Measurements from ENCODE around the gene CDH4.

The CDH4 gene

DNA sequence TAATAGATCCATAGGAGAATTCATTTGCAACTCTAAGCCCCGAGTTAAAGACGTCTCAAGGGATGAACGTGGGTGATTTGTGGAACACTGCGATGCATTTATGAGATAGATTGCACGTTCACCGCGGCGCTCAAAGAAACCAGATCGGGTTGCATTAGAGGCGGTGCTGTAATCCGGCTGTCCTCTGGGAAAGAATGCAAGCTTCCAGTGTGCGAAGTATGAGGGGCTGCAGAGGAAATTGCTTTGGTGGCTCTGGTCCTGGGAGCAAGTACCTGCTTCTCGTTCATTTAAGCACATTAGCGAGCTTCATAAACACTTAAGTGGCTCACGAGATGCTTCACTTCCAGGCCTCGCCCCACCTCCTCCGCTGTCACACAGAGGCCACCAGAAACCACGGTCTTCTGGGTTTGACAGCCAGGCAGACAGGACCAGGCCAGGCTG lies 182.3 kb downstream of the CDH4 start (continued):
- TF ChIP-seq, protein P1, sequence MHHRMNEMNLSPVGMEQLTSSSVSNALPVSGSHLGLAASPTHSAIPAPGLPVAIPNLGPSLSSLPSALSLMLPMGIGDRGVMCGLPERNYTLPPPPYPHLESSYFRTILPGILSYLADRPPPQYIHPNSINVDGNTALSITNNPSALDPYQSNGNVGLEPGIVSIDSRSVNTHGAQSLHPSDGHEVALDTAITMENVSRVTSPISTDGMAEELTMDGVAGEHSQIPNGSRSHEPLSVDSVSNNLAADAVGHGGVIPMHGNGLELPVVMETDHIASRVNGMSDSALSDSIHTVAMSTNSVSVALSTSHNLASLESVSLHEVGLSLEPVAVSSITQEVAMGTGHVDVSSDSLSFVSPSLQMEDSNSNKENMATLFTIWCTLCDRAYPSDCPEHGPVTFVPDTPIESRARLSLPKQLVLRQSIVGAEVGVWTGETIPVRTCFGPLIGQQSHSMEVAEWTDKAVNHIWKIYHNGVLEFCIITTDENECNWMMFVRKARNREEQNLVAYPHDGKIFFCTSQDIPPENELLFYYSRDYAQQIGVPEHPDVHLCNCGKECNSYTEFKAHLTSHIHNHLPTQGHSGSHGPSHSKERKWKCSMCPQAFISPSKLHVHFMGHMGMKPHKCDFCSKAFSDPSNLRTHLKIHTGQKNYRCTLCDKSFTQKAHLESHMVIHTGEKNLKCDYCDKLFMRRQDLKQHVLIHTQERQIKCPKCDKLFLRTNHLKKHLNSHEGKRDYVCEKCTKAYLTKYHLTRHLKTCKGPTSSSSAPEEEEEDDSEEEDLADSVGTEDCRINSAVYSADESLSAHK (tag by site-specific recombination; IDR thresholded peaks at IDR 0.05) = 0 out of 2 replicates have a peak, but pooled peaks have one; percentile 47
- 0 out of 2 replicates have a peak, but pooled peaks have one; percentile 60 for TF ChIP-seq ZNF561 (tag by site-specific recombination; IDR thresholded peaks at IDR 0.05; ENCODE audit: borderline replicate concordance)
- peak; percentile 49; the same call in 1 of the 2 replicates for TF ChIP-seq TCF7L2 (IDR thresholded peaks at IDR 0.05; ENCODE audit: borderline replicate concordance, low read depth, low read length)
- TF ChIP-seq, protein P2, sequence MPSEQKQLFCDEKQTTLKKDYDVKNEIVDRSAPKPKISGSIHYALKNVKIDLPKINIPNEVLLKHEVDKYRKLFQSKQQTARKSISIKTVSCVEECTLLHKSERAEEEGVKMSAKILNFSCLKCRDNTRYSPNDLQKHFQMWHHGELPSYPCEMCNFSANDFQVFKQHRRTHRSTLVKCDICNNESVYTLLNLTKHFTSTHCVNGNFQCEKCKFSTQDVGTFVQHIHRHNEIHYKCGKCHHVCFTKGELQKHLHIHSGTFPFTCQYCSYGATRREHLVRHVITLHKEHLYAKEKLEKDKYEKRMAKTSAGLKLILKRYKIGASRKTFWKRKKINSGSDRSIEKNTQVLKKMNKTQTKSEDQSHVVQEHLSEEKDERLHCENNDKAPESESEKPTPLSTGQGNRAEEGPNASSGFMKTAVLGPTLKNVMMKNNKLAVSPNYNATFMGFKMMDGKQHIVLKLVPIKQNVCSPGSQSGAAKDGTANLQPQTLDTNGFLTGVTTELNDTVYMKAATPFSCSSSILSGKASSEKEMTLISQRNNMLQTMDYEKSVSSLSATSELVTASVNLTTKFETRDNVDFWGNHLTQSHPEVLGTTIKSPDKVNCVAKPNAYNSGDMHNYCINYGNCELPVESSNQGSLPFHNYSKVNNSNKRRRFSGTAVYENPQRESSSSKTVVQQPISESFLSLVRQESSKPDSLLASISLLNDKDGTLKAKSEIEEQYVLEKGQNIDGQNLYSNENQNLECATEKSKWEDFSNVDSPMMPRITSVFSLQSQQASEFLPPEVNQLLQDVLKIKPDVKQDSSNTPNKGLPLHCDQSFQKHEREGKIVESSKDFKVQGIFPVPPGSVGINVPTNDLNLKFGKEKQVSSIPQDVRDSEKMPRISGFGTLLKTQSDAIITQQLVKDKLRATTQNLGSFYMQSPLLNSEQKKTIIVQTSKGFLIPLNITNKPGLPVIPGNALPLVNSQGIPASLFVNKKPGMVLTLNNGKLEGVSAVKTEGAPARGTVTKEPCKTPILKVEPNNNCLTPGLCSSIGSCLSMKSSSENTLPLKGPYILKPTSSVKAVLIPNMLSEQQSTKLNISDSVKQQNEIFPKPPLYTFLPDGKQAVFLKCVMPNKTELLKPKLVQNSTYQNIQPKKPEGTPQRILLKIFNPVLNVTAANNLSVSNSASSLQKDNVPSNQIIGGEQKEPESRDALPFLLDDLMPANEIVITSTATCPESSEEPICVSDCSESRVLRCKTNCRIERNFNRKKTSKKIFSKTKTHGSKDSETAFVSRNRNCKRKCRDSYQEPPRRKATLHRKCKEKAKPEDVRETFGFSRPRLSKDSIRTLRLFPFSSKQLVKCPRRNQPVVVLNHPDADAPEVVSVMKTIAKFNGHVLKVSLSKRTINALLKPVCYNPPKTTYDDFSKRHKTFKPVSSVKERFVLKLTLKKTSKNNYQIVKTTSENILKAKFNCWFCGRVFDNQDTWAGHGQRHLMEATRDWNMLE (tag by site-specific recombination; conservative IDR thresholded peaks at IDR 0.05; ENCODE audit: low read depth) = no peak
- TF ChIP-seq ZNF112 (tag by site-specific recombination; IDR thresholded peaks at IDR 0.05) = no peak
- 0 out of 2 replicates have a peak, but pooled peaks have one; percentile 12 for TF ChIP-seq EGR2 (tag by site-specific recombination; IDR thresholded peaks at IDR 0.05; ENCODE audit: low read depth)
- TF ChIP-seq ZXDB (tag by site-specific recombination; IDR thresholded peaks at IDR 0.05) = no peak
- TF ChIP-seq ZNF350 (tag by site-specific recombination; IDR thresholded peaks at IDR 0.05) = no peak
- TF ChIP-seq ZBTB7A (tag by site-specific recombination; IDR thresholded peaks at IDR 0.05; ENCODE audit: low read depth) = no peak

DNA sequence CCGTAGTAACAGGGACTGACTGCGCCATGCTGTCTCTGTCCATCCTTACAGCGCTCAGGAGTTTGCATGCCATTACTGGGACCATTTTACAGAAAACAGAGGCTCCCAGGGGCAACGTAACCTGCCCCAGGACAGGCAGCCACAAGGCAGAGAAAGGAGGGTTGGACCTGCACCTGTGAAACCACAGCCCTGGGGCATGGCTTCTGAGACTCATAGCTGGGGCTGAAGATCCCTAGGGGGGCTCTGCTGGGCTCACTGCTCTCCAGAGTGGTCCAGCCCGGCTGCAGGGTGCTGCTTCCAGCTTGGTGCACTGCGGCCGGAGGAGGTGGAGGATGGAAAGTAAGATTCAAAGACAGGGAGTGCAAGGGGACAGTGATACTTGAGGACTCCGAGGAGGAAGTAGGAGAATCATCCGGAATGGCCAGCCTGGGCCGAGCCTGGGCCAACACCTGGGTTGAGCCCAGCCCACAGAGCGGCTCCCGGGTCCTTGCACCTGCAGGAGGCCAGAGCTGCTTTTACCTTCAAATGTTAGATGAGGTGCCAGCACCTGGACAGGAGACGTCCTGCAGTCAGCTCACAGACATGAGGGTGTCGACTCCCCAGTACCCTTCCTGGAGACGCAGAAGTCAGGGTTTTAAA lies 183.2 kb downstream of the CDH4 start:
- POLR2A ChIA-PET = no interaction called here

More for the DNA sequence above, 183.2 kb downstream of the CDH4 start:
- H3K27ac ChIP-seq (ENCODE audit: extremely low read depth, low read depth, low read length) = peak overlapping the region; percentile 36; the same call in 1 of the 2 replicates
- CTCF ChIA-PET = no interaction called here
- peaks cover 39% of the 10 kb centered on the region for H3K4me1 ChIP-seq (ENCODE audit: control insufficient read depth, insufficient read depth, low read length)
- H3K9me3 ChIP-seq (ENCODE audit: control insufficient read depth, insufficient read depth, low read depth, low read length) = no peaks in the 10 kb centered on the region
- no peak overlapping the region for H3K4me3 ChIP-seq (ENCODE audit: low read depth, low read length)
- no peaks in the 10 kb centered on the region for H3K36me3 ChIP-seq (ENCODE audit: control insufficient read depth in 2 of 2, insufficient read depth in 1 of 2, low read length in 2 of 2)
- TF ChIP-seq ZNF155 (tag by site-specific recombination; IDR thresholded peaks at IDR 0.05) (no peak), ZNF544 (tag by site-specific recombination; IDR thresholded peaks at IDR 0.05) (no peak), ZNF624 (tag by site-specific recombination; IDR thresholded peaks at IDR 0.05) (no peak), ZNF600 (tag by site-specific recombination; IDR thresholded peaks at IDR 0.05) (no peak), ZNF549 (tag by site-specific recombination; IDR thresholded peaks at IDR 0.05) (no peak), ZBTB1 (tag by site-specific recombination; IDR thresholded peaks at IDR 0.05) (no peak), ZNF561 (tag by site-specific recombination; IDR thresholded peaks at IDR 0.05; ENCODE audit: borderline replicate concordance) (no peak), ZNF555 (tag by site-specific recombination; conservative IDR thresholded peaks at IDR 0.05) (no peak), ZNF140 (tag by site-specific recombination; IDR thresholded peaks at IDR 0.05) (no peak)
- TF ChIP-seq, protein P3, sequence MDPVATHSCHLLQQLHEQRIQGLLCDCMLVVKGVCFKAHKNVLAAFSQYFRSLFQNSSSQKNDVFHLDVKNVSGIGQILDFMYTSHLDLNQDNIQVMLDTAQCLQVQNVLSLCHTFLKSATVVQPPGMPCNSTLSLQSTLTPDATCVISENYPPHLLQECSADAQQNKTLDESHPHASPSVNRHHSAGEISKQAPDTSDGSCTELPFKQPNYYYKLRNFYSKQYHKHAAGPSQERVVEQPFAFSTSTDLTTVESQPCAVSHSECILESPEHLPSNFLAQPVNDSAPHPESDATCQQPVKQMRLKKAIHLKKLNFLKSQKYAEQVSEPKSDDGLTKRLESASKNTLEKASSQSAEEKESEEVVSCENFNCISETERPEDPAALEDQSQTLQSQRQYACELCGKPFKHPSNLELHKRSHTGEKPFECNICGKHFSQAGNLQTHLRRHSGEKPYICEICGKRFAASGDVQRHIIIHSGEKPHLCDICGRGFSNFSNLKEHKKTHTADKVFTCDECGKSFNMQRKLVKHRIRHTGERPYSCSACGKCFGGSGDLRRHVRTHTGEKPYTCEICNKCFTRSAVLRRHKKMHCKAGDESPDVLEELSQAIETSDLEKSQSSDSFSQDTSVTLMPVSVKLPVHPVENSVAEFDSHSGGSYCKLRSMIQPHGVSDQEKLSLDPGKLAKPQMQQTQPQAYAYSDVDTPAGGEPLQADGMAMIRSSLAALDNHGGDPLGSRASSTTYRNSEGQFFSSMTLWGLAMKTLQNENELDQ (tag by site-specific recombination; IDR thresholded peaks at IDR 0.05; ENCODE audit: low read depth) = no peak
- TF ChIP-seq, protein P4, sequence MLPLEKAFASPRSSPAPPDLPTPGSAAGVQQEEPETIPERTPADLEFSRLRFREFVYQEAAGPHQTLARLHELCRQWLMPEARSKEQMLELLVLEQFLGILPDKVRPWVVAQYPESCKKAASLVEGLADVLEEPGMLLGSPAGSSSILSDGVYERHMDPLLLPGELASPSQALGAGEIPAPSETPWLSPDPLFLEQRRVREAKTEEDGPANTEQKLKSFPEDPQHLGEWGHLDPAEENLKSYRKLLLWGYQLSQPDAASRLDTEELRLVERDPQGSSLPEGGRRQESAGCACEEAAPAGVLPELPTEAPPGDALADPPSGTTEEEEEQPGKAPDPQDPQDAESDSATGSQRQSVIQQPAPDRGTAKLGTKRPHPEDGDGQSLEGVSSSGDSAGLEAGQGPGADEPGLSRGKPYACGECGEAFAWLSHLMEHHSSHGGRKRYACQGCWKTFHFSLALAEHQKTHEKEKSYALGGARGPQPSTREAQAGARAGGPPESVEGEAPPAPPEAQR (tag by site-specific recombination; IDR thresholded peaks at IDR 0.05) = no peak
